ENCODE results near the gene RPL27A.

Gene RPL27A

DNA sequence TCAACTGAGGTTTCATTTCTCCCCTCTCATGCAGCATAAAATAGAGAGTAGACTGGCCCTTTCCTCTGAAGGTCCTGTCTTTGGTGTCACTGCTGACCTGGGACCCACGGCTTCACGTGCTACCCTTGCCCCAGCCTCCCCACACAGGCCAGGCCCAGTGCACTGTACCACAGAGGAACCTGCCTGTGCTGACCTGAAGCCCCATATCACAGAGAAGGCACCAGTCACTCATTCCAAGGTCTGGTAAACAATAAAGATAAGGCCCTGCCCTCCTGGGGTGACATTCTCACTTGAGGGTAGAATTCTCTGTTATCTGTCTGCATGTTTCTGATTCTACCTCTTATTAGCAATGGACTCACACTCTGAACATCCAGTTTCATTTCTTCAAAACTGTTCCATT is 51.3 kb downstream of the RPL27A start:
- in situ Hi-C loops (cut with HindIII; ENCODE audit: low sequenced_read_pairs), result no loop called here
- DNase-seq (ENCODE audit: low read depth), result no peak
- TF ChIP-seq, protein P1, sequence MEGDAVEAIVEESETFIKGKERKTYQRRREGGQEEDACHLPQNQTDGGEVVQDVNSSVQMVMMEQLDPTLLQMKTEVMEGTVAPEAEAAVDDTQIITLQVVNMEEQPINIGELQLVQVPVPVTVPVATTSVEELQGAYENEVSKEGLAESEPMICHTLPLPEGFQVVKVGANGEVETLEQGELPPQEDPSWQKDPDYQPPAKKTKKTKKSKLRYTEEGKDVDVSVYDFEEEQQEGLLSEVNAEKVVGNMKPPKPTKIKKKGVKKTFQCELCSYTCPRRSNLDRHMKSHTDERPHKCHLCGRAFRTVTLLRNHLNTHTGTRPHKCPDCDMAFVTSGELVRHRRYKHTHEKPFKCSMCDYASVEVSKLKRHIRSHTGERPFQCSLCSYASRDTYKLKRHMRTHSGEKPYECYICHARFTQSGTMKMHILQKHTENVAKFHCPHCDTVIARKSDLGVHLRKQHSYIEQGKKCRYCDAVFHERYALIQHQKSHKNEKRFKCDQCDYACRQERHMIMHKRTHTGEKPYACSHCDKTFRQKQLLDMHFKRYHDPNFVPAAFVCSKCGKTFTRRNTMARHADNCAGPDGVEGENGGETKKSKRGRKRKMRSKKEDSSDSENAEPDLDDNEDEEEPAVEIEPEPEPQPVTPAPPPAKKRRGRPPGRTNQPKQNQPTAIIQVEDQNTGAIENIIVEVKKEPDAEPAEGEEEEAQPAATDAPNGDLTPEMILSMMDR (IDR thresholded peaks at IDR 0.05; ENCODE audit: low read depth, low read length, missing control alignments), result no peak
- no peak overlapping the region for H3K4me3 ChIP-seq (ENCODE audit: low read depth, low read length)

DNA sequence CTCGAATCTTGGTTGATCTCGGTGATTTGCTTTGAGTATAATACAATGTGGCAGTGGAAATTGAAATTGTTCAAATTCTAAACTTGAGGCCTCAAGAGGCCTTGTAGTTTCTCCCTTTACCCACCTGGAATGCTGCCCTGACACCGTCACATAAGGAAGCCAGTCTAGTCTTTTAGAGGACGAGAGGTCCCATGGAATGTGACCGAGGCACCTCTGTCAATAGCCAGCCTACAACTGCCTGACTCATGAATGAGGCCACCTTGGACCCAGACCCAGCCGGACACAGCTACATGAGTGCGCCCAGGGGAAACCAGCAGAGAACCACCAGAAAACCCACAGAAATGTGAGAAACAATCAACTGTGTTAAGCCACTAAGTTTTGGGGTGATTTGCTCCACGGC is 52.5 kb downstream of the RPL27A start:
- H3K4me3 ChIP-seq (ENCODE audit: low read depth, low read length), result no peak overlapping the region
- in situ Hi-C loops (cut with HindIII; ENCODE audit: low sequenced_read_pairs), result no loop called here
- TF ChIP-seq, protein P1 (IDR thresholded peaks at IDR 0.05; ENCODE audit: low read depth, low read length, missing control alignments), result no peak
- DNase-seq (ENCODE audit: low read depth), result no peak

DNA sequence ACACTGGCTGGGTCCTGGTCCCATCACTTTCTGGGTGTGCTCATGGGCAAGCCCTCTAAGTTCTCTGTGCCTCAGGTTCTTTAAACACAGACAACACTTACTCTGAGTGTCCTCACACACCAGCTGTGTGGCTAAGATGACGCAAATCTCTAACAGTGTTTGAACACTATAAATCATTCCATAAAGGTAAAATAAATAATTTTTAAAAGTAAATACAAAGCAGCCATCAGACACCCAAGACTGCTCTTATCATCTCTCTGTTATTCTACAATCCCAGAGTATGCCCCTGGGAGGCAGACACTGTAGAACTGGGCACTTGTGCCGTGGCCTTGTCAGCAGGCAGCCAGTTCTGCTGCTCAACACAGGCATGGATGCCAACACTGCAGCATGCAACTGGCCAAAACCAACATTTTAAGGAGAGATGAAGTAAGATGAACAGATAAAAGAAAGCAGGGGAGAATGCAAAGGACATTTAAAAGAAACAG is 56.8 kb downstream of the RPL27A start:
- in situ Hi-C loops (cut with HindIII; ENCODE audit: low sequenced_read_pairs), result no loop called here
- DNase-seq (ENCODE audit: low read depth), result no peak
- TF ChIP-seq, protein P1 (IDR thresholded peaks at IDR 0.05; ENCODE audit: low read depth, low read length, missing control alignments), result no peak
- no peak overlapping the region for H3K4me3 ChIP-seq (ENCODE audit: low read depth, low read length)

Data from astrocyte of the cerebellum (primary cell).